ENCODE results near the gene PDXK.
A peak's percentile ranks its signal among the peaks of the same experiment; 100 is the strongest.

PDXK gene

DNA sequence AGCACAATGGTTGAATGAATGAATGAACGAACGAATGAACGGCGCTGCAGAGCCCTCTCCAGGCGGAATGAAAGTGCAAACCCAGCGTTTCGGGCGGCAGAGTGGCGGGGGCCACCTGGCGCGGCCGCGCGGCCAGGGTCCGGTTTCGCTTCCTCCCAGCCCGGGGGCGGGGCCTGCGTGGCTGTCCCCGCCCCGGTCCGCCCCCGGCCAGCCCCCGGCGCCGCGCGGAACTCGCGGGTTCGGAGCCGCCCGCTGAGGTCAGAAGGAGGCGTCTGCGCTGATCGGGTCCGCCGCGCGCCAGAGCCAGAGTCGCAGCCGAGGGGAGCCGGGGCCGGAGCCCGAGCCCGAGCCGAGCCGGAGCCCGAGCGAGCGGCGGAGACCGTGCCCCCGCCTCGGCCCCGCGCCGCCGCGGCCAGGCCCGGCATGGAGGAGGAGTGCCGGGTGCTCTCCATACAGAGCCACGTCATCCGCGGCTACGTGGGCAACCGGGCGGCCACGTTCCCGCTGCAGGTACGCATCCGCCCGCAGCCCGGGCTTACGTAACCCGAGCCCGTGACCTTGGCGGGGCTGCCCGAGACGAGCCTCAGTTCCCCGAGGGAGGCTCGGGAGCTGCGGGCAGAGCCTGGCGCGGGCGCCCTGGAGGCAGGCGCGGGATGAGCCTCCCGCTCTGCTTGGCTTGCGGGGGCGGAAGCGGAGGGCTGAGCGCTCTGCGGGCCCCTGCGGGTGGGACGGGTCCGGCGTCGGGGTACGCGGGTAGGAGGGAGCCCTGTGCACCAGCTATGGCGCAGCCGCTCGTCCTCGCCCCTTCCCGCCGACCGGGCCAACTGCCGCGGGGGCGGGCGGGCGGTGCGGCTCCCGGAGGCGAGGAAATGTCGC is at the start of gene PDXK:
TSS of gene PDXK (plus strand) at position 258 of the 876 bp plus-strand sequence. CDS start at position 424, 166 bp downstream.
- TF ChIP-seq EP300 (IDR thresholded peaks at IDR 0.05; ENCODE audit: borderline replicate concordance) (no peak), NFIC (IDR thresholded peaks at IDR 0.05) (no peak), RAD21 (IDR thresholded peaks at IDR 0.05; ENCODE audit: low read depth) (peak; percentile 36; the same call in 1 of the 2 replicates), TAF1 (IDR thresholded peaks at IDR 0.05; ENCODE audit: low read depth) (peak; percentile 82), FOXM1 (IDR thresholded peaks at IDR 0.05; ENCODE audit: borderline replicate concordance, low read depth) (no peak), ZBTB7A (IDR thresholded peaks at IDR 0.05; ENCODE audit: low read depth) (no peak), TCF12 (IDR thresholded peaks at IDR 0.05; ENCODE audit: low read depth) (0 out of 2 replicates have a peak, but pooled peaks have one; percentile 13), CEBPB (IDR thresholded peaks at IDR 0.05) (0 out of 2 replicates have a peak, but pooled peaks have one; percentile 45), YY1 (IDR thresholded peaks at IDR 0.05; ENCODE audit: low read depth) (0 out of 2 replicates have a peak, but pooled peaks have one; percentile 8), CREB1 (IDR thresholded peaks at IDR 0.05; ENCODE audit: low read depth) (no peak), EGR1 (IDR thresholded peaks at IDR 0.05) (peak; percentile 77)
- TF ChIP-seq, protein P1, sequence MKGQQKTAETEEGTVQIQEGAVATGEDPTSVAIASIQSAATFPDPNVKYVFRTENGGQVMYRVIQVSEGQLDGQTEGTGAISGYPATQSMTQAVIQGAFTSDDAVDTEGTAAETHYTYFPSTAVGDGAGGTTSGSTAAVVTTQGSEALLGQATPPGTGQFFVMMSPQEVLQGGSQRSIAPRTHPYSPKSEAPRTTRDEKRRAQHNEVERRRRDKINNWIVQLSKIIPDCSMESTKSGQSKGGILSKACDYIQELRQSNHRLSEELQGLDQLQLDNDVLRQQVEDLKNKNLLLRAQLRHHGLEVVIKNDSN (IDR thresholded peaks at IDR 0.05) = no peak; the same call in 1 of the 2 replicates
- TF ChIP-seq, protein P2, sequence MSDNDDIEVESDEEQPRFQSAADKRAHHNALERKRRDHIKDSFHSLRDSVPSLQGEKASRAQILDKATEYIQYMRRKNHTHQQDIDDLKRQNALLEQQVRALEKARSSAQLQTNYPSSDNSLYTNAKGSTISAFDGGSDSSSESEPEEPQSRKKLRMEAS (IDR thresholded peaks at IDR 0.05) = peak; percentile 55; the same call in 1 of the 2 replicates

DNA sequence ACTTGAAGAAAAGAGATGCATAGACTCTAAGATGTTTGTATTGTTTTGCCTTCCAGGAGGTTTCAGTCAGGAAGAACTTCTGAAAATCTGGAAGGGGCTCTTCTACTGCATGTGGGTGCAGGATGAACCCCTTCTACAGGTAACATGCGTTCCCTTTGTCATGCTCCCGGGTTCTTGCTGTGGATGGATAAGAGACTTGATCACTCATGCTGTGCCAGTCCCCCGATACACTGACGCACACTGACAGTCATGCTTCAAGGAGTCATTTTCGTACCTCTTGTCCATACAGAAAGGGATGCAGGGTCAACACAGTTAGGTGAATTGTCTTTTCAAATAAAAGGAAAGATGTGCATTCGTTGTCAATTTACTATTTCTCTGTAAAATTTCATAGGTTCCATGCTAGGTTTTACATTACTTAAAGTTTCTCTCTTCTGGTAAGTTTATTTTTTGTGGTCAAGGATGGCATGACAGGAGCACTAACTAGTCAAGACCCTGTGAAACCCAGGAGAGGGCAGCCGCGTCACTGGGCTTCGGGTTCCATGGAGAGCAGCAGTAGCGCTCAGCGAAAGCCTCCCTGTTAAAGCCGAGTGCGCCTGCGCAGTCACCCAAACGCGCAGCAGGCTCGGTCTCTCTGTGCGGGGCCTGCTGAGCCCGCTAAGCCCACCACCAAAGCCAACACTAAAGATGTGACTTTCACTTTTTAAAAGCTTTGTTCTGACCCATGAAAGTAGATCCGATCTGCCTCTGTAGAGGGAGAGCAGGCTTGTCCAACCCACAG is 48.9 kb upstream of the PDXK start:
- TF ChIP-seq TEAD4 (IDR thresholded peaks at IDR 0.05) (no peak), CREB1 (IDR thresholded peaks at IDR 0.05; ENCODE audit: low read depth) (no peak), CEBPB (IDR thresholded peaks at IDR 0.05) (no peak), NFIC (IDR thresholded peaks at IDR 0.05) (no peak), EP300 (IDR thresholded peaks at IDR 0.05; ENCODE audit: borderline replicate concordance) (no peak), EGR1 (IDR thresholded peaks at IDR 0.05) (no peak), YY1 (IDR thresholded peaks at IDR 0.05; ENCODE audit: low read depth) (no peak), RAD21 (IDR thresholded peaks at IDR 0.05; ENCODE audit: low read depth) (no peak), TCF12 (IDR thresholded peaks at IDR 0.05; ENCODE audit: low read depth) (no peak), FOXM1 (IDR thresholded peaks at IDR 0.05; ENCODE audit: borderline replicate concordance, low read depth) (no peak), TAF1 (IDR thresholded peaks at IDR 0.05; ENCODE audit: low read depth) (no peak), ZBTB7A (IDR thresholded peaks at IDR 0.05; ENCODE audit: low read depth) (no peak)
- TF ChIP-seq, protein P1 (IDR thresholded peaks at IDR 0.05) = no peak
- TF ChIP-seq, protein P3, sequence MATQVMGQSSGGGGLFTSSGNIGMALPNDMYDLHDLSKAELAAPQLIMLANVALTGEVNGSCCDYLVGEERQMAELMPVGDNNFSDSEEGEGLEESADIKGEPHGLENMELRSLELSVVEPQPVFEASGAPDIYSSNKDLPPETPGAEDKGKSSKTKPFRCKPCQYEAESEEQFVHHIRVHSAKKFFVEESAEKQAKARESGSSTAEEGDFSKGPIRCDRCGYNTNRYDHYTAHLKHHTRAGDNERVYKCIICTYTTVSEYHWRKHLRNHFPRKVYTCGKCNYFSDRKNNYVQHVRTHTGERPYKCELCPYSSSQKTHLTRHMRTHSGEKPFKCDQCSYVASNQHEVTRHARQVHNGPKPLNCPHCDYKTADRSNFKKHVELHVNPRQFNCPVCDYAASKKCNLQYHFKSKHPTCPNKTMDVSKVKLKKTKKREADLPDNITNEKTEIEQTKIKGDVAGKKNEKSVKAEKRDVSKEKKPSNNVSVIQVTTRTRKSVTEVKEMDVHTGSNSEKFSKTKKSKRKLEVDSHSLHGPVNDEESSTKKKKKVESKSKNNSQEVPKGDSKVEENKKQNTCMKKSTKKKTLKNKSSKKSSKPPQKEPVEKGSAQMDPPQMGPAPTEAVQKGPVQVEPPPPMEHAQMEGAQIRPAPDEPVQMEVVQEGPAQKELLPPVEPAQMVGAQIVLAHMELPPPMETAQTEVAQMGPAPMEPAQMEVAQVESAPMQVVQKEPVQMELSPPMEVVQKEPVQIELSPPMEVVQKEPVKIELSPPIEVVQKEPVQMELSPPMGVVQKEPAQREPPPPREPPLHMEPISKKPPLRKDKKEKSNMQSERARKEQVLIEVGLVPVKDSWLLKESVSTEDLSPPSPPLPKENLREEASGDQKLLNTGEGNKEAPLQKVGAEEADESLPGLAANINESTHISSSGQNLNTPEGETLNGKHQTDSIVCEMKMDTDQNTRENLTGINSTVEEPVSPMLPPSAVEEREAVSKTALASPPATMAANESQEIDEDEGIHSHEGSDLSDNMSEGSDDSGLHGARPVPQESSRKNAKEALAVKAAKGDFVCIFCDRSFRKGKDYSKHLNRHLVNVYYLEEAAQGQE (IDR thresholded peaks at IDR 0.05; ENCODE audit: low read depth) = no peak
- TF ChIP-seq, protein P2 (IDR thresholded peaks at IDR 0.05) = no peak

DNA sequence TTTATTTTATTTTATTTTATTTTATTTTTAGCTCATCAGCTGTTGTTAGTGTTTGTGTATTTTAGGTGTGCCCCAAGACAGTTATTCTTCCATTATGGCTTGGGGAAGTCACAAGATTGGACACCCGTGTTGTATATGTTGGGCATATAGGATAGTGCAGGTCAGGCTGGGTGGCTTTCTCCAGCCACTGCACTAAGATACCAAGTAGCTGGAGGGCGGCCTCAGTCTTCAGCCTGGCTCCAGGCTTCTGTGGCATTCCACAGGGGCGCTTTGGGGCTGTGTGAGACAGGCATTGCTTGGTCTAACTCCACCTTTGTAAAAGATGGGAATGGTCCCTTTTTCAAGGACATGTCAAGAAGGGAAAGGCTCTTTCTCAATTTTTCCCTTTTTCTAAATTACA is 43.1 kb upstream of the PDXK start:
- TF ChIP-seq ZBTB7A (IDR thresholded peaks at IDR 0.05; ENCODE audit: low read depth) (no peak), YY1 (IDR thresholded peaks at IDR 0.05; ENCODE audit: low read depth) (no peak), TEAD4 (IDR thresholded peaks at IDR 0.05) (no peak), TCF12 (IDR thresholded peaks at IDR 0.05; ENCODE audit: low read depth) (no peak), TAF1 (IDR thresholded peaks at IDR 0.05; ENCODE audit: low read depth) (no peak), CREB1 (IDR thresholded peaks at IDR 0.05; ENCODE audit: low read depth) (no peak), FOXM1 (IDR thresholded peaks at IDR 0.05; ENCODE audit: borderline replicate concordance, low read depth) (no peak), CEBPB (IDR thresholded peaks at IDR 0.05) (no peak), NFIC (IDR thresholded peaks at IDR 0.05) (no peak)
- TF ChIP-seq, protein P1 (IDR thresholded peaks at IDR 0.05) = no peak

DNA sequence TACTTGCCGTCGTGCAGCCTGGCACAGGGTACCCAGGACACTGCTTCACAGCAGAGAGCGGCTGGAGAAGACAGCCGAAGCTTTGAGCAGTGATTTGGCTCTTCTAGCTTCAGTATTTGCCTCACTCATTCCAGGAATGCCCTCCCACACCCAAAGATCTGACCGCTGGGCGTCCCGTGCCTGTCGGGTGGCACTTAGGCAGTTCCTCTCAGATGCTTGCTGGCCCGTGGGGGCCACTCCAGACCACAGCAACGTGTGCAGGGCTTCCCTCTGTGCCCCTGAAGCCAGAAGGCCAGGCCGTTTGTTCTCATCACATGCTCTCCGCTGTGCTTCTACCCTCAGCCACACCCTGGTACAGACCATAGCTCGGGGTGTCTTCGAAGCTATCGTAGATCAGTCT is 42.5 kb upstream of the PDXK start:
- TF ChIP-seq RAD21 (IDR thresholded peaks at IDR 0.05; ENCODE audit: low read depth) (no peak), CREB1 (IDR thresholded peaks at IDR 0.05; ENCODE audit: low read depth) (no peak), YY1 (IDR thresholded peaks at IDR 0.05; ENCODE audit: low read depth) (no peak), CEBPB (IDR thresholded peaks at IDR 0.05) (no peak), NFIC (IDR thresholded peaks at IDR 0.05) (no peak), TAF1 (IDR thresholded peaks at IDR 0.05; ENCODE audit: low read depth) (no peak), ZBTB7A (IDR thresholded peaks at IDR 0.05; ENCODE audit: low read depth) (no peak), TCF12 (IDR thresholded peaks at IDR 0.05; ENCODE audit: low read depth) (no peak), EGR1 (IDR thresholded peaks at IDR 0.05) (no peak), TEAD4 (IDR thresholded peaks at IDR 0.05) (no peak), FOXM1 (IDR thresholded peaks at IDR 0.05; ENCODE audit: borderline replicate concordance, low read depth) (no peak), EP300 (IDR thresholded peaks at IDR 0.05; ENCODE audit: borderline replicate concordance) (no peak)
- TF ChIP-seq, protein P1 (IDR thresholded peaks at IDR 0.05) = no peak
- TF ChIP-seq, protein P3 (IDR thresholded peaks at IDR 0.05; ENCODE audit: low read depth) = no peak
- TF ChIP-seq, protein P2 (IDR thresholded peaks at IDR 0.05) = no peak

Data from Ishikawa (cell line).